Activated CD4-positive, alpha-beta T cell treated with anti-CD3 and anti-CD28 coated beads, Interleukin-2, amount 10 ng/mL, durations not matched to agents 24 days and 14 days (primary cell): ENCODE data around the gene HOPX. TPM values are rescaled to one million over a fixed set of nuclear protein-coding genes. Genes with fewer than 3 reads are reported as not detected.
"Not testable (repeated sequence)": the region's sequence is repeated elsewhere in the genome, so short reads cannot be mapped to it uniquely, and the experiment has no call there.

ENCODE experiments used
- DNase-seq: peaks from one replicate; pipeline ENCODE4 v3.0.0; 2022
- H3K27ac Mint-ChIP-seq: one replicate; pipeline ENCODE4 v1.8.0; 2022; ENCODE audit warnings: mild to moderate bottlenecking, mixed read lengths
- H3K27me3 Mint-ChIP-seq: one replicate; pipeline ENCODE4 v1.8.0; 2022; ENCODE audit warnings: mixed read lengths
- H3K36me3 Mint-ChIP-seq: one replicate; pipeline ENCODE4 v1.8.0; 2022; ENCODE audit warnings: low read depth, mild to moderate bottlenecking, mixed read lengths
- H3K4me1 Mint-ChIP-seq: one replicate; pipeline ENCODE4 v1.8.0; 2021; ENCODE audit warnings: mixed read lengths
- H3K4me3 Mint-ChIP-seq: one replicate; pipeline ENCODE4 v1.8.0; 2022; ENCODE audit warnings: mild to moderate bottlenecking, moderate library complexity, mixed read lengths
- H3K9me3 Mint-ChIP-seq: one replicate; pipeline ENCODE4 v1.8.0; 2021; ENCODE audit warnings: mixed read lengths
- intact Hi-C: fragments of 100-400 bp; cut with micrococcal nuclease; formaldehyde crosslinking; loops from one replicate; pipeline ENCODE4 v1.15.1; 2023
- total RNA-seq: library from RNA; stranded (reverse); gene quantifications from 2 replicates; pipeline ENCODE4 v1.2.3, GENCODE V29; 2022

Gene HOPX
- total RNA-seq, 1 donor from 2014 or later: 88.5 TPM

DNA sequence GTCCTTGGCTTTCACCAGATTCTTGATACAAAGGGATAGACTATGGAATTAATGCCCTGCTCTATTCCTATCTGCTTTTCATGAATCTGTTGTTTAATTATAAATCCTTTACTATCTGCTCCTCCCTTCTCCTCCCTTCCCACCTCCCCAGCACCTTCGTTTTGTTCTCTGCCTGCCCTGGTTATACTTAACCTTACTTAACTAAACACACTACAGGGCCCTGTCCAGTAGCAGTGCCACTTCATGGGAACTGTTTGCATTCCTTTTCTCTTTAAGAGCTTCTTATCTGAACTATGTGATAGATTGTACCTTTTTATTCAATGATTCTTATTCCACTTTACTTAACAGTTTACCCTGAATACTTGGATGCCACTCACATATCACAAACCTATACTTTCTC, 830 bp downstream of the HOPX start:
- Mint-ChIP-seq H3K9me3 (no peaks in the 10 kb centered on the region), H3K27me3 (peaks cover 61% of the 10 kb centered on the region), H3K27ac (no peak overlapping the region), H3K36me3 (no peaks in the 10 kb centered on the region), H3K4me3 (no peak overlapping the region), H3K4me1 (peaks cover 20% of the 10 kb centered on the region)
- DNase-seq: no peak
- intact Hi-C loops: loop anchor here (2.0 to 5.0 kb wide), 2 partner anchors 43 to 77 kb away; no protein-coding TSS in a partner anchor

DNA sequence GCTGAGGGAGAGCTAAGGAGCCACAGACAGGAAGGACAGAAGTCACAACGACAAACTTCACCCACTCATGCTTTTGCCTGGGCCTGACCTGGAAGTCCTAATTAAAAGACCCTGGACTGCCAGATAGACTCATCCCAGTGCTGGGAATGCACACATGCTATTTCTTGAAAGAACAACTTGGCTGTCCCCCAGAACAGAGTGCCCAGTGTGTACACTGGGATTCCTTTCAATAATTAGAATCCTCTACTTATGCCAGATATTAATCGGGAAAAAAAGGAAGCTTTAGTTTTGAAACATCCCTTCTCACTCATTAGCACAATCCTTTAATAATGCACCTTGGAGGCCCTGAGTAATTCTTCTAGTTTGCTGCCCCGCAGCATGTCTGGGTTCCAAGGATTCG, 3.4 kb downstream of the HOPX start:
- H3K9me3 Mint-ChIP-seq: no peaks in the 10 kb centered on the region
- peaks cover 20% of the 10 kb centered on the region for H3K4me1 Mint-ChIP-seq
- peaks cover 57% of the 10 kb centered on the region for H3K27me3 Mint-ChIP-seq
- no peak overlapping the region for H3K4me3 Mint-ChIP-seq
- DNase-seq: no peak
- intact Hi-C loops: no loop called here
- H3K27ac Mint-ChIP-seq: no peak overlapping the region
- H3K36me3 Mint-ChIP-seq: no peaks in the 10 kb centered on the region

DNA sequence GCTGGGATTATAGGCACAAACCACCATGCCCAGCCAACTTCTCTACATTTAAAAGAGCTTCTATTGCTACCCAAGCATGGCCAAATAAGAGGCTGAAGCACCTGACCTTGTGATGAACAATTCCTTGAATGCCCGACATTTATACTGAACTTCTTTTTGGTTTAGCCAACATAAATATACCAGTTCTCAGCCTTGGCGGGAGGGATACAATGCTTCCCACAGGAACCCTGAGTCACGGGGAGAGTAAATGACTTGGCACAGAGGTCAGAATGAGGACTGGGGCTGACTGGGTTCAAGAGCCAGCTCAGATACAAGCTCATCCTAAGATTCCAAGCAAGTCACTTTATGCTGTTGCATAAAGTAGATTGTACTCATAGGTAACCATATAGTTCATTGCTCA, 6.1 kb downstream of the HOPX start:
- intact Hi-C loops: no loop called here
- Mint-ChIP-seq H3K9me3 (no peaks in the 10 kb centered on the region), H3K27me3 (peaks cover 38% of the 10 kb centered on the region), H3K27ac (no peak overlapping the region), H3K4me1 (peaks cover 3% of the 10 kb centered on the region), H3K4me3 (no peak overlapping the region), H3K36me3 (no peaks in the 10 kb centered on the region)
- DNase-seq: no peak

DNA sequence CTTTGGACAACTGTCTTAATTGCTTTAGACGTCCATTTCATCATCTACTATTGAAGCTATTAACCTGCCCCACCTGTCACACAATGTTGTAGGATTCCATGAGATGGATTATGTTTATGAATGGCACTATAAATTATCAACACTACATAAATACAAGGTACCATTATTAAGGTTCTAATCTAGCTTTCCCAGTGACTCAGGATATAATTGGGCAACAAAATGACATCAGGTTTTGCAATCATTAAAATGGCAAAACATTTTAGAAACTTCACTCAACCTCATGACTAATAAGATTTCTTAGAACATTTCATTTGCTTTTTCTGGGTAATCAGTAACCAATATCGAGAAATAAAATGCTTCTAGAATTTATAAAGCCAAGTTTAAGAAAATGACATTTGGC, 9.2 kb downstream of the HOPX start:
- Mint-ChIP-seq H3K9me3 (no peaks in the 10 kb centered on the region), H3K4me3 (no peak overlapping the region), H3K27me3 (peaks cover 29% of the 10 kb centered on the region), H3K4me1 (no peaks in the 10 kb centered on the region), H3K36me3 (no peaks in the 10 kb centered on the region), H3K27ac (no peak overlapping the region)
- DNase-seq: no peak
- intact Hi-C loops: no loop called here

DNA sequence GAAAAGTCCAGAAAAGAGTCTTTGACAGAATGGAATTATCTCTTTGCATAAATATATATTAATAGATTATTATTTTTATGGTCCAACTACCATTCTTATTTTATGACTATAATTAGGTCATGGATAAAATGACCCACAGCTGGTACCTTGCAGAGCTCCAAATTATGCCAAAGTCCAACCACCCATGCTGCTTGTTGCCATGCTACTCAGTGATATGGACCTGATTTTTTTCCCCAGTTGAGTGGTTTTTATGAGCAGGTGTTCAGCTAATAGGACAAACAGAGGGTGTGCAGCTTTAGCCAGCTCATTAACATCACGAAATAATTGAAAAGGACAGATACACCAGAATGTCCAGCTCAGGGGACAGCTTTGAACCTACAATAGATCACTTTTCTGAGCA, 9.7 kb downstream of the HOPX start:
- no peak for DNase-seq
- Mint-ChIP-seq H3K36me3 (no peaks in the 10 kb centered on the region), H3K9me3 (no peaks in the 10 kb centered on the region), H3K27me3 (peaks cover 29% of the 10 kb centered on the region), H3K4me3 (no peak overlapping the region), H3K4me1 (no peaks in the 10 kb centered on the region), H3K27ac (no peak overlapping the region)
- intact Hi-C loops: no loop called here

DNA sequence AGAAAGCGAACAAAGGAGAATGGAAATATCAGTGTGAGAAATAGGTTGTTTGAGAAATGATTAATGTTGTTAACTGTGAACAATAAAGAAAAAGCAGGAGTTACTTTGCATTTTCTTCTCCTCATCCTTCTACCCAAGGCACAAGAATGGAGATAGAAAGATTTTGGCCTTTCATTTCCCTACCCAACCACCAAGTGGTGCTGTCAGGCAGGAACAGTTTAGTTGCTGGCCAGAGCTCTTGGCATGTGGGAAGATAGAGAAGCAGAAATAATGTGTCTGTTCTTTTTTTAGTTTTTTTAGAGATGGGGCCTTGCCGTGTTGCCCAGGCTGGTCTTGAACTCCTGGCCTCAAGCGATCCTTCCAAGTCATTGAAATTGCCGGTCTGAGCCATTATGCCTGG, 12.8 kb downstream of the HOPX start:
- Mint-ChIP-seq H3K27me3 (peaks cover 17% of the 10 kb centered on the region), H3K9me3 (no peaks in the 10 kb centered on the region), H3K27ac (no peak overlapping the region), H3K4me1 (no peaks in the 10 kb centered on the region), H3K36me3 (no peaks in the 10 kb centered on the region), H3K4me3 (no peak overlapping the region)
- DNase-seq: peak; percentile 66
- intact Hi-C loops: loop anchor here (1.0 to 2.0 kb wide), 2 partner anchors 132 to 169 kb away; no protein-coding TSS in a partner anchor

DNA sequence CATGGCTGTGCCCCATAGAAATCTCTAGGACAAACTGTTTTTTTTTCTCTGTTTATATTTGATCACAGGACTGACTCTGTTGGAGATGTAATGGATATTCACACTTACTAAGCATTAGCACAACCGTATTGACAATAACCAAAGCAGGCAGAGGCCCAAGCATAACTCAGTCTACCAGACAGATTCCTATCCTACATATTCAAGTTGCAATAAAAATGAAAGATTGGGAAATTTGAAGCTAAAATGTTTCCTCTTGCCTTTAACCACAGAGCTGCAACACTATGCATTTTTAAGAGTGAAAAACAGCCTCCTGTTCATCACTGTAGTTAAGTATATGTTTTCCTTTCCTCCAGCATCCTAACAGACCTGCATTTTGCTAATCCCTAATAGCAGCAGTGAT, 13.7 kb downstream of the HOPX start:
- H3K4me1 Mint-ChIP-seq, intact Hi-C loops, DNase-seq, H3K4me3 Mint-ChIP-seq, H3K36me3 Mint-ChIP-seq, H3K27ac Mint-ChIP-seq, H3K9me3 Mint-ChIP-seq: not testable (repeated sequence)
- peaks cover 16% of the 10 kb centered on the region for H3K27me3 Mint-ChIP-seq

DNA sequence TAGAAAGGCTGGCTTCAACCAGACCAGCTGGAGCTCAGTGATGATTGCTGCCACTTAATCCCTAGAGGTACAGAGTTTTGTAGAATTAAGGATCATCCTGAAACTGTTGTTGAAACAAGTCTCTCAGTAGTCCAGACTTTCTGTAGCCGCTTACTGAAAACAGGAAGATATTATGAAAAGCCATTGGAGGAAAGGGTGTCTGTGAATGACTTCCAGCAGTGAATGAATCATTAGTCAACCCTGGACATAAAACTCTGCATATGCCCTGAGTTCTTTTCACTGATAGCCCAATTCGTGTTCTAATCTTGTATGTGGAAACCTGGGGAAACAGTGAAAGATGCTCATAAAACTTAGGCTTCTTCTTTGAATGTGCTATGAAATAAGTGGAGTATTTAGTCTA, 14.8 kb downstream of the HOPX start:
- H3K4me1 Mint-ChIP-seq: no peaks in the 10 kb centered on the region
- H3K9me3 Mint-ChIP-seq: no peaks in the 10 kb centered on the region
- no peaks in the 10 kb centered on the region for H3K36me3 Mint-ChIP-seq
- H3K27me3 Mint-ChIP-seq: peaks cover 24% of the 10 kb centered on the region
- intact Hi-C loops: no loop called here
- no peak for DNase-seq
- no peak overlapping the region for H3K27ac Mint-ChIP-seq
- H3K4me3 Mint-ChIP-seq: no peak overlapping the region

DNA sequence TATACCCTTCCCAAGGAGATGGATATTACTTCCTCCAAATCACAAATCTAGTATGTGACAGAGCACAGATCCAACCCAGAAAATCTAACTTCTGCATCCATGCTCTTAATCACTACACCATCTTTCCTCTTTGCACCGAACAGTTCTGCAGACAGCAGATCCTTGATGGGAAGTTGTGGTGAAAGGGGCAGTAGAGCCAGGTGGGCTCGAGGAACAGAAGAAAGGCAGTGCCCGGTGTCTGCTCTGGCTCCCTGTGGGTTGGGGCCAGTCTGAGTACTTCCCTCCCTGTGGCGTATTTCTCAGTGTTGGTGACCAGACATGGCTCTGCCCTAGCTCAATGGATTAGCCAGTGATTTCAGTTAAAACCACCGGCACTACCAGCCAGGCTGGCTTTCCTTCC, 15.3 kb downstream of the HOPX start:
- intact Hi-C loops: no loop called here

DNA sequence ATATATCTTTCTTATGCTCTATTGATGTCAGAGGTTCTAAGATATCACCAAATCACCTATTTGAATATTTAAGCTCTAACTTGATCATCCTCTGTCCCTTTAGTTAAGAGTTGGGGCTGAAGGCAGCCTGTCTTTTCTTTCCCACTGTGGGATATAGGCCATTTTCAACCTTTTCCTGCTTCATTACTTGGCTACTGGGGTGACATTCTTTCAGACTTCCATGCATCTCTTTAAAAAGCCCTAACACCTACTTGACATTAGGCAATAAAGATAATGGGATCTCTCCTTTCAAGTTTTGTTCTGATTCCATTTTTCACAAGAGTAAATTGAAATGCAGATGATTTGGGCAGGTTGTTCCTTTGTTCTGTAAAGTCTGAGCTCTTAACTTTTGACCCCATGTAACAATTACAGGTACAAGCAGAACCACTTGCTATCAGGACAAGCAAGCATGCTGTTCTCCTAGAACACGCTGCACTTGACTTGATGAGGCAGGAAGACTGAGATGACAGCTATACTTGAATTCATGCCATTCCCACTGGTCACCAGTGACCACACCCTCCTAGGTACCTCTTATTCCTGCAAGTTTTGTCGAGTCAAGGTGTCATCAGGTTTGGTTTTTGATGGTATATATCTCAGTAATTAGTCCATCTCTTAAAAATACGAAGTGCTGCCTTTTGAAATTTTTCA, 18.2 kb downstream of the HOPX start:
- H3K27ac Mint-ChIP-seq: no peak overlapping the region
- intact Hi-C loops: no loop called here
- H3K36me3 Mint-ChIP-seq: no peaks in the 10 kb centered on the region
- no peaks in the 10 kb centered on the region for H3K4me1 Mint-ChIP-seq
- no peaks in the 10 kb centered on the region for H3K9me3 Mint-ChIP-seq
- peaks cover 44% of the 10 kb centered on the region for H3K27me3 Mint-ChIP-seq
- no peak overlapping the region for H3K4me3 Mint-ChIP-seq
- DNase-seq: no peak

More for the DNA sequence above, 15.3 kb downstream of the HOPX start:
- H3K4me1 Mint-ChIP-seq: no peaks in the 10 kb centered on the region
- H3K4me3 Mint-ChIP-seq: no peak overlapping the region
- no peak for DNase-seq
- H3K27me3 Mint-ChIP-seq: peaks cover 26% of the 10 kb centered on the region
- no peak overlapping the region for H3K27ac Mint-ChIP-seq
- H3K36me3 Mint-ChIP-seq: no peaks in the 10 kb centered on the region
- H3K9me3 Mint-ChIP-seq: no peaks in the 10 kb centered on the region

DNA sequence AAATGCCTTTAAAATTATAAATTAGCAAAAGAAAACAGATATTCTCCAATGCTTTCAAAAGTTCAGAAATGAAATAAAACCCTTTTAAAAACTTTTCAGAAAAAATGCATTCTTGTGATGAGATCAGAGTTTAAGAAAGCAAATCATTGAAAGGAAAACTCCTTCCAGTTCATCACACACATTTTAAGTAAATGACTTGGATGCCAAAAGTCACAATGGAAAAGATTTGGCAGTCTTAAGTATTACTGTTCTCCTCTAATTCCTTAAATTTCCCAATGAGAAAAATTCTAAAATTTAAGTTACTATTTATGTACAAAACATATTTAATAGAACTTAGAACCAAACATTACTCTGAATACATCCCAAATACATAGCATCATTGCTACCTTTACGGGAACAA, 21.1 kb downstream of the HOPX start:
- Mint-ChIP-seq H3K27me3 (peaks cover 45% of the 10 kb centered on the region), H3K27ac (no peak overlapping the region), H3K4me3 (no peak overlapping the region), H3K4me1 (peaks cover 16% of the 10 kb centered on the region), H3K9me3 (no peaks in the 10 kb centered on the region), H3K36me3 (no peaks in the 10 kb centered on the region)
- DNase-seq: no peak
- intact Hi-C loops: loop anchor here (10.0 kb wide), 2 partner anchors 195 to 315 kb away; partner anchors contain the start of genes NOA1, POLR2B and SRP72

DNA sequence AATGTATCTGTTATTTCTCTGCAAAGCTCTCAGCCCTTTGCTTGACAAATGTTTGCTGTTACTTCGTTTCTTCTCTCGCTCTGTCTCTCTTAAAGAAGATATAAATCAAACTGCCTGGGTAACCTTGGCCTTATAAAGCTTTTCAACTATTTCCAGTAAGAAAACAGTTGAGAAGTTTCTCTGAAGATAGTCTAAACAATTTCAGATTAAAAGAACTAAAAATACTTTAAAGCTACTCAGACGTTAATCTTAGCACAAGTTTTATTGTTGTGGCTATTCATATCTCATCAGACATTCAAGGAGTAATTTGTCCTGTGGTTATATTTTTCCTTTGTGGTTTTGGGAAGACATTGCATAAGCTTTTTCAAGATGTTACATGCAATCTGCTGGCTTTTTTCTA, 22.6 kb downstream of the HOPX start:
- Mint-ChIP-seq H3K27me3 (peaks cover 43% of the 10 kb centered on the region), H3K4me3 (no peak overlapping the region)
- intact Hi-C loops: loop anchor here (10.0 kb wide), 2 partner anchors 194 to 316 kb away; partner anchors contain the start of genes NOA1, POLR2B and SRP72

DNA sequence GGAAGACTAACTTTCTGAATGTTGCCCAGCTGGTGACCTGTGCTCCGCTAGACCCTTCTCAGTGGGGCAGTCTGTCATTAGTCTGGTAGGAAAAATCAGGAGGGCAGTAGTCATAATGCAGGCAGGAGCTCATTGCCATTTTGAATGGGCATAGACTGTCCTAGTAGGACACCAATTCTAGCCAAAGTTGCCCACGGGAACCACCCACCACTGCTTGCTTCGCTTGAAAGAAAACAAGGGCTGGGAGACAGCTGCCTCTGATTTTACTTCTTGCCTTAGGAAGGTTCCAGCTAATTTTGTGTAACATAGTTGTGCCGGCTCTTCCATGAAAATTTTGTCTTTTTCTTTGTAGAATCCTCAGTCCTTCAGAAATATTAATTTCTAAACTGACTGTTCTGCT, 23.3 kb downstream of the HOPX start:
- Mint-ChIP-seq H3K36me3 (peaks cover 7% of the 10 kb centered on the region), H3K4me1 (peaks cover 34% of the 10 kb centered on the region), H3K9me3 (no peaks in the 10 kb centered on the region), H3K27ac (no peak overlapping the region), H3K27me3 (peaks cover 41% of the 10 kb centered on the region), H3K4me3 (no peak overlapping the region)
- intact Hi-C loops: loop anchor here (2.0 to 10.0 kb wide), 5 partner anchors 81 to 317 kb away; partner anchors contain the start of genes NOA1, POLR2B and SRP72
- DNase-seq: no peak

More for the DNA sequence above, 22.6 kb downstream of the HOPX start:
- H3K27ac Mint-ChIP-seq: no peak overlapping the region
- peaks cover 5% of the 10 kb centered on the region for H3K36me3 Mint-ChIP-seq
- H3K4me1 Mint-ChIP-seq: peaks cover 29% of the 10 kb centered on the region
- no peak for DNase-seq
- H3K9me3 Mint-ChIP-seq: no peaks in the 10 kb centered on the region

DNA sequence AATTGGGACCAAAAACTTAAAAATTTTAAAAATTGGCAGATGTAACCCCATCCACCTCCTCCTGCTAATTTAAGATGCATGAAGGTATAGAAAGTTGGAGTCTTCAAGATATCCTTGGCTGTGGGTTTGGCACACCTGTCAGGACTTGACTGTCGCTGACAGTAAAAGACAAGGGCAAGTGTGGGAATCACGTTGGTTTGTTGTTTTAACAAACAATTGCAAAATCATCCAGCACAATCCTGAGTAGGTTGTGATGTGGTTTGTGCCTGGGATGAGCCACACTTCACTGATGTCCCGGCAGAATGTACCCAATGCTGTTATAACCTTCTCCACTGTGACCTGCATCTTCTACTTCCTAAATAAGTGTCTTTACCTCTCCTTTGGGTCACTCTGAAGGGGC, 24.0 kb downstream of the HOPX start:
- peaks cover 39% of the 10 kb centered on the region for H3K27me3 Mint-ChIP-seq
- peak overlapping the region; percentile 81 for H3K4me3 Mint-ChIP-seq
- no peaks in the 10 kb centered on the region for H3K9me3 Mint-ChIP-seq
- H3K4me1 Mint-ChIP-seq: peaks cover 40% of the 10 kb centered on the region
- intact Hi-C loops: loop anchor here (2.0 to 10.0 kb wide), 5 partner anchors 80 to 318 kb away; partner anchors contain the start of genes NOA1, POLR2B and SRP72
- peaks cover 11% of the 10 kb centered on the region for H3K36me3 Mint-ChIP-seq
- no peak for DNase-seq
- H3K27ac Mint-ChIP-seq: no peak overlapping the region

DNA sequence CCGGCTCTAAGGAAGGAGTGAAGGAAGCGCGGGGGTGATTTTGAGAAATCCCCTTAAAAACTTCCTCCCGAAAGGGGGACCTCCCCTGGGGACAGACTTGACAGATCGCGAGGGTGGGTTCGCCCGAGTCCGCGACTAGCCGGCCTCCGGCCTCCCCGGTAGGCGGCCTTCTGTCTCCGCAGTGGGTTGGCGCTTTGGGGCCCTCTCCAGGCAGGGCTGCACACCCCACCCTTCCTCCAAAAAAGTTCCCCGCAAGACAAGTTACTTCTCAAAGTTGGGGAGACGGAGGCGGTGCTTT, 24.8 kb downstream of the HOPX start:
- DNase-seq: peak; percentile 77
- Mint-ChIP-seq H3K36me3 (peaks cover 16% of the 10 kb centered on the region), H3K27me3 (peaks cover 32% of the 10 kb centered on the region), H3K27ac (peak overlapping the region; percentile 70), H3K9me3 (no peaks in the 10 kb centered on the region), H3K4me3 (peak overlapping the region; percentile 81), H3K4me1 (peaks cover 49% of the 10 kb centered on the region)
- intact Hi-C loops: loop anchor here (1.0 to 10.0 kb wide), 6 partner anchors 15 to 319 kb away; partner anchors contain the start of genes NOA1, POLR2B and SRP72
